HepG2 (cell line): ENCODE data around the gene CSMD2.

Source experiments
- ZNF33B ChIP-seq: sonication (generic); formaldehyde crosslinking; IDR thresholded peaks from 2 replicates; pipeline ENCODE4 v1.5.1; 2020; ENCODE audit warnings: mild to moderate bottlenecking, missing genetic modification reagents
- ZNF562 ChIP-seq: sonication (generic); formaldehyde crosslinking; IDR thresholded peaks from 2 replicates; pipeline ENCODE4 v1.8.0; 2022; ENCODE audit warnings: missing genetic modification reagents, borderline replicate concordance
- TF ChIP-seq, protein P1 (sequence below): IDR thresholded peaks from 2 replicates; pipeline ENCODE4 v1.6.1; 2012; ENCODE audit warnings: inconsistent platforms
- TF ChIP-seq, protein P2 (sequence below): sonication (generic); formaldehyde crosslinking; IDR thresholded peaks from 2 replicates; pipeline ENCODE4 v1.5.0; 2020; ENCODE audit warnings: mild to moderate bottlenecking, missing genetic modification reagents, moderate library complexity
- TF ChIP-seq, protein P3 (sequence below), 2 experiments: IDR thresholded peaks; 2 replicates each; pipeline ENCODE4 v1.6.1; 2011 to 2012; ENCODE audit warnings: low read length in 2 of 2, borderline replicate concordance in 1 of 2, low read depth in 1 of 2, mild to moderate bottlenecking in 1 of 2, moderate library complexity in 1 of 2
- TF ChIP-seq, protein P4 (sequence below): sonication (generic); formaldehyde crosslinking; IDR thresholded peaks from 2 replicates; pipeline ENCODE4 v1.5.0; 2020; ENCODE audit warnings: mild to moderate bottlenecking, missing genetic modification reagents

DNA sequence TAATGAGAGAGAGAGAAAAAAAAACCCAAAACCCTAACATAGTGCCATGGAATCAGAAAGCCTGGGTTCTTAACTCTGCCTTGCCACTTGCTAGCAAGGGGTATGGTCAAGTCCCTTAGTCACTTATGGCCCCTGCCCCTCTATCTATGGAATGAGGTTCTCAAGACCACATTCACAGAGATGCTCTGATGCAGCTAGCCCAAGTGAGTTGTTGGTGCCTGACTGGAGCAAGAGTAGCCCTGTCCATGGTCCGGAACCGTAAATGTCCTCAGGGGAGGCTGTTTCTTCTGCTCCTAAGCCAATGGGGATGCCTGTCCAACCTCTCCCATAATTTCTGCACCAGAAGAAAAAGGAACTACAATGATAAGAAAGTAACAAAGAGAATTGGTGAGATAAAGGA, 56.8 kb downstream of the CSMD2 start:
- TF ChIP-seq, protein P1, sequence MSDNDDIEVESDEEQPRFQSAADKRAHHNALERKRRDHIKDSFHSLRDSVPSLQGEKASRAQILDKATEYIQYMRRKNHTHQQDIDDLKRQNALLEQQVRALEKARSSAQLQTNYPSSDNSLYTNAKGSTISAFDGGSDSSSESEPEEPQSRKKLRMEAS, result no peak
- no peak for TF ChIP-seq ZNF33B (CRISPR knock-in tag)
- TF ChIP-seq, protein P2, sequence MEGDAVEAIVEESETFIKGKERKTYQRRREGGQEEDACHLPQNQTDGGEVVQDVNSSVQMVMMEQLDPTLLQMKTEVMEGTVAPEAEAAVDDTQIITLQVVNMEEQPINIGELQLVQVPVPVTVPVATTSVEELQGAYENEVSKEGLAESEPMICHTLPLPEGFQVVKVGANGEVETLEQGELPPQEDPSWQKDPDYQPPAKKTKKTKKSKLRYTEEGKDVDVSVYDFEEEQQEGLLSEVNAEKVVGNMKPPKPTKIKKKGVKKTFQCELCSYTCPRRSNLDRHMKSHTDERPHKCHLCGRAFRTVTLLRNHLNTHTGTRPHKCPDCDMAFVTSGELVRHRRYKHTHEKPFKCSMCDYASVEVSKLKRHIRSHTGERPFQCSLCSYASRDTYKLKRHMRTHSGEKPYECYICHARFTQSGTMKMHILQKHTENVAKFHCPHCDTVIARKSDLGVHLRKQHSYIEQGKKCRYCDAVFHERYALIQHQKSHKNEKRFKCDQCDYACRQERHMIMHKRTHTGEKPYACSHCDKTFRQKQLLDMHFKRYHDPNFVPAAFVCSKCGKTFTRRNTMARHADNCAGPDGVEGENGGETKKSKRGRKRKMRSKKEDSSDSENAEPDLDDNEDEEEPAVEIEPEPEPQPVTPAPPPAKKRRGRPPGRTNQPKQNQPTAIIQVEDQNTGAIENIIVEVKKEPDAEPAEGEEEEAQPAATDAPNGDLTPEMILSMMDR (CRISPR knock-in tag), result no peak
- TF ChIP-seq, protein P3, sequence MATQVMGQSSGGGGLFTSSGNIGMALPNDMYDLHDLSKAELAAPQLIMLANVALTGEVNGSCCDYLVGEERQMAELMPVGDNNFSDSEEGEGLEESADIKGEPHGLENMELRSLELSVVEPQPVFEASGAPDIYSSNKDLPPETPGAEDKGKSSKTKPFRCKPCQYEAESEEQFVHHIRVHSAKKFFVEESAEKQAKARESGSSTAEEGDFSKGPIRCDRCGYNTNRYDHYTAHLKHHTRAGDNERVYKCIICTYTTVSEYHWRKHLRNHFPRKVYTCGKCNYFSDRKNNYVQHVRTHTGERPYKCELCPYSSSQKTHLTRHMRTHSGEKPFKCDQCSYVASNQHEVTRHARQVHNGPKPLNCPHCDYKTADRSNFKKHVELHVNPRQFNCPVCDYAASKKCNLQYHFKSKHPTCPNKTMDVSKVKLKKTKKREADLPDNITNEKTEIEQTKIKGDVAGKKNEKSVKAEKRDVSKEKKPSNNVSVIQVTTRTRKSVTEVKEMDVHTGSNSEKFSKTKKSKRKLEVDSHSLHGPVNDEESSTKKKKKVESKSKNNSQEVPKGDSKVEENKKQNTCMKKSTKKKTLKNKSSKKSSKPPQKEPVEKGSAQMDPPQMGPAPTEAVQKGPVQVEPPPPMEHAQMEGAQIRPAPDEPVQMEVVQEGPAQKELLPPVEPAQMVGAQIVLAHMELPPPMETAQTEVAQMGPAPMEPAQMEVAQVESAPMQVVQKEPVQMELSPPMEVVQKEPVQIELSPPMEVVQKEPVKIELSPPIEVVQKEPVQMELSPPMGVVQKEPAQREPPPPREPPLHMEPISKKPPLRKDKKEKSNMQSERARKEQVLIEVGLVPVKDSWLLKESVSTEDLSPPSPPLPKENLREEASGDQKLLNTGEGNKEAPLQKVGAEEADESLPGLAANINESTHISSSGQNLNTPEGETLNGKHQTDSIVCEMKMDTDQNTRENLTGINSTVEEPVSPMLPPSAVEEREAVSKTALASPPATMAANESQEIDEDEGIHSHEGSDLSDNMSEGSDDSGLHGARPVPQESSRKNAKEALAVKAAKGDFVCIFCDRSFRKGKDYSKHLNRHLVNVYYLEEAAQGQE (IDR thresholded peaks at IDR 0.05; ENCODE audit: borderline replicate concordance in 1 of 2, low read depth in 1 of 2, low read length in 2 of 2), result peak in 1 of 2 experiments; percentile 26; a peak in 2 of 4 replicates
- TF ChIP-seq, protein P4, sequence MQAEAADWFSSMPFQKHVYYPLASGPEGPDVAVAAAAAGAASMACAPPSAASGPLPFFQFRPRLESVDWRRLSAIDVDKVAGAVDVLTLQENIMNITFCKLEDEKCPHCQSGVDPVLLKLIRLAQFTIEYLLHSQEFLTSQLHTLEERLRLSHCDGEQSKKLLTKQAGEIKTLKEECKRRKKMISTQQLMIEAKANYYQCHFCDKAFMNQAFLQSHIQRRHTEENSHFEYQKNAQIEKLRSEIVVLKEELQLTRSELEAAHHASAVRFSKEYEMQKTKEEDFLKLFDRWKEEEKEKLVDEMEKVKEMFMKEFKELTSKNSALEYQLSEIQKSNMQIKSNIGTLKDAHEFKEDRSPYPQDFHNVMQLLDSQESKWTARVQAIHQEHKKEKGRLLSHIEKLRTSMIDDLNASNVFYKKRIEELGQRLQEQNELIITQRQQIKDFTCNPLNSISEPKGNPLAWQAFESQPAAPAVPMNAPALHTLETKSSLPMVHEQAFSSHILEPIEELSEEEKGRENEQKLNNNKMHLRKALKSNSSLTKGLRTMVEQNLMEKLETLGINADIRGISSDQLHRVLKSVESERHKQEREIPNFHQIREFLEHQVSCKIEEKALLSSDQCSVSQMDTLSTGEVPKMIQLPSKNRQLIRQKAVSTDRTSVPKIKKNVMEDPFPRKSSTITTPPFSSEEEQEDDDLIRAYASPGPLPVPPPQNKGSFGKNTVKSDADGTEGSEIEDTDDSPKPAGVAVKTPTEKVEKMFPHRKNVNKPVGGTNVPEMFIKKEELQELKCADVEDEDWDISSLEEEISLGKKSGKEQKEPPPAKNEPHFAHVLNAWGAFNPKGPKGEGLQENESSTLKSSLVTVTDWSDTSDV (CRISPR knock-in tag), result no peak
- no peak for TF ChIP-seq ZNF562 (CRISPR knock-in tag)
